NCI-H128 (cell line): ENCODE measurements around the gene VEGFB.
A peak's percentile ranks its signal among the peaks of the same experiment; 100 is the strongest.

Experiments
- DNase-seq: peaks from one replicate; lab custom pipeline; 2025; ENCODE audit not compliant: unreplicated experiment; lab: John Stamatoyannopoulos, UW

The VEGFB gene, protein sequence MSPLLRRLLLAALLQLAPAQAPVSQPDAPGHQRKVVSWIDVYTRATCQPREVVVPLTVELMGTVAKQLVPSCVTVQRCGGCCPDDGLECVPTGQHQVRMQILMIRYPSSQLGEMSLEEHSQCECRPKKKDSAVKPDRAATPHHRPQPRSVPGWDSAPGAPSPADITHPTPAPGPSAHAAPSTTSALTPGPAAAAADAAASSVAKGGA

GRCh38 chr11:64233913-64234586 is at the start of gene VEGFB:
Gene VEGFB, plus strand, starts transcription at chr11:64234584. Its CDS starts 250 bp downstream, at chr11:64234834.
- DNase-seq: no peak

DNA sequence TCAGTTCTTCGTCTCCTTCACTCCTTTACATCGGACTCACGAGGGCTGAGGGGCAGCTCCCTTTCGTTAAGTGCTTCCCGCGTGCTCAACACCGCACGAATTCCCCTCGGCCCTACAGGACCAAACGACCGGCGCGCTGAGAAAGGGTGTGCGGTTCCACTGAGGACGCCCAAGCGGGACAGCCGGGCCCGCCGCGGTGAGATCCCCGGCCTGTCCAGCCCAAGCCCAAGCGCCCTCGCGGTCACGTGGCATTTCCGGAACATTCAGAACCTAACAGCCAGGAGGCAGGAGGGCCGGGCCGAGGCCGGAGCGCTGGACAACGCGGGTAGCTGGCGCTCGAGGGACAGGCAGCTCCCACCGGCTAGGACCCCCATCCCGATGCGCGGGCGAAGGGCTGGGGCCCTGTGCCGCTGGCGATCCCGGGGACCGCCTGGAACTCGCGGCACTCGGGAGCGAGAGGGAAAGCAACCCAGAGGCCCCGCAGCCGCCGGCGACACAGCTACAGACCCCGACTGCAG is 49.1 kb upstream of the VEGFB start:
- no peak for DNase-seq

- peak; percentile 100 for DNase-seq
Observed at GRCh38 chr11:64185693-64186491, 48.5 kb upstream of the VEGFB start, which contains the start of gene STIP1. Gene STIP1, plus strand, starts transcription at chr11:64186171. Its CDS starts 91 bp downstream, at chr11:64186262.

- no peak for DNase-seq
Observed at GRCh38 chr11:64186492-64187165, 47.8 kb upstream of the VEGFB start.

DNA sequence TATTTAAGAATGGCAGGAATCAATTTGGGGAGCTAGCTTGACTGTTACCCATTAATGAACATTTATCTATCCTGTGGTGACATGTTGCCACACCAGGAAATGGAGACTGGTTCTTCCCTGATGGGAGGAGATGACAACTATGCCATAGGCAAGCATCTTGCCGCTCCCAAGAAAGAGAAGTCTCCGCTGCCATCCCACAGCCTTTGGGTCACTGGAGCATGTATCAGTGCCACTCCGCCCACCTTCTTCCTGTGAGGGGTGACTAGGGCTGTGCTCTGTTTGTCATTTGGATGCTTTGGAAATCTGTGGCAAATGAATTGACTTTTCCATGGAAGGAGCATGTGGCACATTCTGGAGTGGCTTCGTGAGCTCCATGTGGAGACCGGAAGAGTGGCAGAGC is 42.0 kb upstream of the VEGFB start:
- DNase-seq: no peak

DNA sequence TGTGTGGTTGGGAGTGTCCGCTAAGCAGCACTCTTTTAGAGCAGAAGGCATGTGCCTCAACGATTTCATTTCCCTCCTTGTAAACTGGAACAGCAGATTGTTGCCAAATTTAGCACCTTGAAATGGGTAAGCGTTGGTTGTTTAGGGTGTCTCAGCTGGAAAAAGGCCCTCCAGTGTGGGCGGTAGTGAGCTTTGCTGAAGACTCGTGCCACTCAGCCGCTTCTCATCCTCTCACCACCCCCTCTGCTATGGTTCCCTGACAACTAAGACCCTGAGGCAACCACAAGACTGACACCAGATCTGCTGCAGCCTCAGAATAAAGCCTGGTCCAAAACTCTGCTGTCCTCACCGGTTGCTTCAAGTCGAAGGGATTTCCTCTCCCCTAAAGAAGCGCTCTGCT is 37.8 kb upstream of the VEGFB start:
- DNase-seq: no peak

DNA sequence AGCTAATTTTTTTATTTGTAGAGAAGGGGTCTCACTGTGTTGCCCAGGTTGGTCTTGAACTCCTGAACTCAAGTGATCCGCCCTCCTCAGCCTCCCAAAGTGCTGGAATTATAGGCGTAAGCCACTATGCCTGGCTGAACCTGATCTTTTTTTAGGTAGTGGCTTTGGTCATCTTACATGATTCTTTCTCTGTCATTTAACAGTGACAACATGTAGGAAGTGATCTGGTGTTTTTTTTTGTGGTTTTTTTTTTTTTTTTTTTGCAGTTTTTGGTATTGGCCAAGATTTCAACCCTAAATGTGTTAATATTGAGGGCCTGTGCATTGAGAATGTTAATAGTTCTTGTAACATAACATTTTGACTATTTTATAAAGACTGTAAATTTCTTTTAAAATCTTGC is 35.9 kb upstream of the VEGFB start:
- DNase-seq: no peak

DNA sequence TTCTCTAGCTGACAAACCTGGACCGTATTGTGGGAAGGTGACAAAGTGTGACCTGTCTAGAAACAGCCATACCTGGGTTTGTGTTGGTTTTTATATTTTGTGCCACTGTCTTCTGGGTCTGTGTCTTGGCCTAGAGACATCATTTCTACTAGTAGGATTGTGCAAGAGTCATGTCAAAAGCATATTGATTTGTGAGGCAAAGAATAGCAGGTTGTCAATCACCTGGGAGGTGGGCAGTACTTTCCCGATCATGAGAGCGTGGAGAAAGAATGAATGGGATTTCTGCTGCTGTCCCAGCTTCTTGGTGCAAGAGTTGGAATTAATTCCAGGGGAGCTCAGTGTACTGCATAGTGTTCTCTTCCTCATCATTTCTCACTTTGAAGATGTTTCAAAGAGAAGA is 32.8 kb upstream of the VEGFB start:
- no peak for DNase-seq

DNA sequence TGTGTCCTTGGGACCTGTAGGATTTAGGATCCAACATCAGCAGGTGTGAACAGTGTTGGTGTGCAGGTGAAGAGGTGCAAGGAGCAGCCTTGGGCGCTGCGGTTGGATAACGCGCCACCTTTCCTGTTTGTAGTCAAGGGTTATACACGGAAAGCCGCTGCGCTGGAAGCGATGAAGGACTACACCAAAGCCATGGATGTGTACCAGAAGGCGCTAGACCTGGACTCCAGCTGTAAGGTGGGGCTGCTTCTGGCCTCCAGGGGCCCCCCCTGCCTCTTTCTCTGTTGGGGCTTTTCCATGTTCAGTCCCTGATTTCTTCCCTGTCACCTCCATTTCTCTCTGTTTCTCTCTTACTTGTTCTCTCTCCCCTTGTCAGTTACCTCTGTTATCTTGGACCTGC is 31.4 kb upstream of the VEGFB start:
- DNase-seq: no peak

GRCh38 chr11:64203421-64204079 is 30.8 kb upstream of the VEGFB start:
- DNase-seq: no peak

GRCh38 chr11:64204080-64204440 is 30.3 kb upstream of the VEGFB start:
- DNase-seq: no peak

- DNase-seq: peak; percentile 93
Observed at GRCh38 chr11:64204464-64204989, 29.9 kb upstream of the VEGFB start.

DNA sequence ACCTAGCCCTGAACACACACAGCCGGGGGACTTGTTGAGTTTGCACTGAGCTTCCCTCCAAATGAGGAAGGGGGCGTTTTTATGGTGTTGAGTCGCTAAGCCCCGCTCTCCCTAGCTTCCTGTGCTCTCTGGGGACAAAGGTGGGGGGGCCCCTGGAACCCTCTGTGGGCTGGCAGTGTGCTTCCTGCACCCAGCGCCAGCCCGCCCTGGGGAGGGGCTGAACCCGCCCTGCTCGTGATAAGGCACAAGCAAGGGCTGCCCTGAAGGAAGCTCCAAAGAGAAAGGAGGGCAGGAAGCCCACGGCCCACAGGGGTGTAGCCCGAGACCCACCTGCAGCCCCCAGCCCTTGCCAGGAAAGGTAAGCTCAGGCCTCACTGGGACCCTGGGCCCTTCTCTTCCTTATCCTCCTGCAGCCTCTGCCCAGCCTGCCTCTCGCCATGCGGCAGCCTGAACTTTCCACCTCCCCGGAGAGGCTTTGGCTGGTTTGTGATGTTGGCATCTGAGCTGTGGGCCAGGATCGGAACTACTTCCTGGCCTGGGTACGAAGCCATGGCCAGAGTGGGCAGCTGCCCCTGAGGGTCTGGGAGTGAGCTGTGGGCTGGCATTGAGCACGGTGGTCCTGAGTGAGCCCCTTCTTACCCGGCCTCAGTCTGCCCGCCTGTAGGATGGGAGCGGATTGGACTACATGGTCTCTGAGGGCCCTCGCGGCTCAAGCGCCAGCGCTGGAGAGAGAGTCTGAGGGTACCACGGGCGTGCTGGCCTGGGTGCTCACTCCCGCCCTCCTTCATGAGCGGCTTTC is 27.7 kb upstream of the VEGFB start, which contains the start of gene FERMT3:
FERMT3 (plus strand) TSS at position 265 of the 799 bp plus-strand sequence. CDS start 644 bp downstream, outside the sequence.
- no peak for DNase-seq

DNA sequence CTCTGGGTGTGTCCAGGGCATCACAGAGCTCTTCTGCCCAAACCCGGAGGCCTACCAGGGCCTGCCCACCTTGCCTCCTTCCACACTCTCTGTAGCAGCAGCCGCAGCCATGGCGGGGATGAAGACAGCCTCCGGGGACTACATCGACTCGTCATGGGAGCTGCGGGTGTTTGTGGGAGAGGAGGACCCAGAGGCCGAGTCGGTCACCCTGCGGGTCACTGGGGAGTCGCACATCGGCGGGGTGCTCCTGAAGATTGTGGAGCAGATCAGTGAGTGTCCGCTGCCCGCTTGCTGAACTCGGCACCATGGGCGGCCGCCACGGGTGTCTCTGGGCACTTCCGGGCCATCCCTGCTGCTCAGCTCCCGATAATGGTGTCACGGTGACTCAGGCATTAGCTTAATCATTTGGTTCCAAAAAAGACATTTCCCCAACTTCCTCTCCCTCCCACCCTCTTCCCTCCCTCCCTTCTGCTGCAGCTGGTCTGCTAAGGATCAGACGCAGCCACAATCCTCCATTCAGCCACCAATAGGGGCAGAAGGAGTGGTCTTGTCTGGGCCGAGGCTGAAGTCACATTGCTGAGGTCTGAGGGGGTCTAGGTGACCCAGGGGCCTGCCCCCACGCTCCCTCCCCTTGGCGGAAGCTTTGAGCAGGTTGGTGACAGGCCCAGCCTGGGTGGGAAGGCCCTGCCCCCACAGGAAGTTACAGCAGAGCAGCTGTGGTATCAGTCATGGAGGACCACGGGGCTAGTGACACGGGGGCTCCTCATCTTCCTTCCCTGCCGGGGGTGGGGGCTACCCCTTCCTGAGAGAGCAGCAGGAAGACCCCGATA is 26.9 kb upstream of the VEGFB start:
- no peak for DNase-seq

- DNase-seq: no peak
Observed at GRCh38 chr11:64208086-64208795, 26.1 kb upstream of the VEGFB start.

- no peak for DNase-seq
Observed at GRCh38 chr11:64208796-64209562, 25.4 kb upstream of the VEGFB start.

- DNase-seq: no peak
Observed at GRCh38 chr11:64209563-64209843, 24.9 kb upstream of the VEGFB start.
